K562 (cell line): ENCODE measurements around the gene DARS2. TPM values are rescaled to one million over a fixed set of nuclear protein-coding genes. Genes with fewer than 3 reads are reported as not detected.
A peak's percentile ranks its signal among the peaks of the same experiment; 100 is the strongest.

Source experiments
- CGGBP1 ChIP-seq: fragments of 250-450 bp; sonication (Bioruptor Pico); IDR thresholded peaks from 2 replicates; pipeline ENCODE4 v1.9.0; 2021; ENCODE audit warnings: mild to moderate bottlenecking
- CHD2 ChIP-seq: IDR thresholded peaks from 2 replicates; pipeline ENCODE4 v1.6.1; 2011; ENCODE audit warnings: low read depth, low read length
- DACH1 ChIP-seq: fragments of 450-650 bp; IDR thresholded peaks from 2 replicates; pipeline ENCODE4 v1.6.1; 2018; ENCODE audit not compliant: partially characterized antibody
- FOXJ3 ChIP-seq: sonication (generic); formaldehyde crosslinking; IDR thresholded peaks from 2 replicates; pipeline ENCODE4 v1.4.0; 2020; ENCODE audit warnings: mild to moderate bottlenecking, missing genetic modification reagents
- FOXO4 ChIP-seq: fragments of 450-650 bp; formaldehyde crosslinking; IDR thresholded peaks from 2 replicates; pipeline ENCODE4 v1.4.0; 2020; ENCODE audit warnings: mild to moderate bottlenecking, moderate library complexity
- GTF2E2 ChIP-seq: fragments of 200-800 bp; sonication (Bioruptor generic); IDR thresholded peaks from 2 replicates; pipeline ENCODE4 v1.6.1; 2016; ENCODE audit warnings: missing genetic modification characterization, missing compliant biosample characterization
- HDAC6 ChIP-seq: IDR thresholded peaks from 2 replicates; pipeline ENCODE4 v1.6.1; 2012; ENCODE audit warnings: low read depth, mild to moderate bottlenecking, control low read depth, inconsistent platforms, low read length, moderate library complexity
- KDM5B ChIP-seq: fragments of 200-600 bp; sonication (generic); IDR thresholded peaks from 2 replicates; pipeline ENCODE4 v1.6.1; 2012; ENCODE audit warnings: low read depth, mild to moderate bottlenecking, moderate library complexity, low read length, control low read depth, inconsistent platforms; ENCODE audit not compliant: insufficient replicate concordance
- KLF1 ChIP-seq: fragments of 450-650 bp; IDR thresholded peaks from 2 replicates; pipeline ENCODE4 v1.6.1; 2016; ENCODE audit warnings: missing genetic modification characterization, missing compliant biosample characterization
- MAZ ChIP-seq, 2 experiments: fragments of 450-650 bp in 1 of 2; sonication (generic) in 1 of 2; formaldehyde crosslinking; IDR thresholded peaks in 1 of 2; conservative IDR thresholded peaks in 1 of 2; 2 replicates each; pipeline versions ENCODE4 v1.4.0 to v1.5.0; 2020; ENCODE audit warnings: mild to moderate bottlenecking in 1 of 2, missing genetic modification reagents in 1 of 2
- MITF ChIP-seq: IDR thresholded peaks from 2 replicates; pipeline ENCODE4 v1.6.1; 2014; ENCODE audit warnings: antibody characterized with exemption
- NONO ChIP-seq, 2 experiments: fragments of 200-400 bp in 1 of 2; fragments of 450-650 bp in 1 of 2; formaldehyde crosslinking in 1 of 2; IDR thresholded peaks; 2 replicates each; pipeline ENCODE4 v1.6.1; 2017; ENCODE audit warnings: low read depth in 2 of 2, mild to moderate bottlenecking in 2 of 2, moderate library complexity in 2 of 2, low read length in 1 of 2
- PHB ChIP-seq: fragments of 250-450 bp; sonication (Bioruptor Pico); IDR thresholded peaks from 2 replicates; pipeline ENCODE4 v1.5.0; 2021
- RAD21 ChIP-seq, 2 experiments: fragments of 250-450 bp in 1 of 2; fragments of 450-650 bp in 1 of 2; sonication (Bioruptor Pico) in 1 of 2; formaldehyde crosslinking in 1 of 2; IDR thresholded peaks in 1 of 2; conservative IDR thresholded peaks in 1 of 2; 2 replicates each; pipeline versions ENCODE4 v1.4.0 to v1.8.0; 2020 to 2022; ENCODE audit warnings: mild to moderate bottlenecking in 2 of 2, moderate library complexity in 1 of 2
- SNAPC5 ChIP-seq: fragments of 250-450 bp; sonication (Bioruptor Pico); IDR thresholded peaks from 2 replicates; pipeline ENCODE4 v1.8.0; 2021; ENCODE audit warnings: moderate library complexity, mild to moderate bottlenecking, inconsistent platforms
- SNIP1 ChIP-seq: fragments of 450-650 bp; IDR thresholded peaks from 2 replicates; pipeline ENCODE4 v1.7.1; 2017; ENCODE audit warnings: low read depth, mild to moderate bottlenecking
- THRAP3 ChIP-seq: fragments of 450-650 bp; IDR thresholded peaks from 2 replicates; pipeline ENCODE4 v1.6.1; 2016; ENCODE audit warnings: mild to moderate bottlenecking, inconsistent platforms, borderline replicate concordance
- ZFP30 ChIP-seq: fragments of 250-450 bp; sonication (Bioruptor Pico); IDR thresholded peaks from 2 replicates; pipeline ENCODE4 v1.8.0; 2022; ENCODE audit warnings: moderate library complexity, mild to moderate bottlenecking, inconsistent platforms, borderline replicate concordance
- ZKSCAN3 ChIP-seq: fragments of 250-450 bp; sonication (Bioruptor Pico); IDR thresholded peaks from 2 replicates; pipeline ENCODE4 v1.4.0; 2020
- ZNF512 ChIP-seq: IDR thresholded peaks from 2 replicates; pipeline ENCODE4 v1.6.1; 2016; ENCODE audit warnings: missing genetic modification characterization, missing compliant biosample characterization
- ZNF696 ChIP-seq: fragments of 250-450 bp; sonication (Bioruptor Pico); conservative IDR thresholded peaks from 2 replicates; pipeline ENCODE4 v1.4.0; 2020; ENCODE audit warnings: mild to moderate bottlenecking, moderate library complexity
- ZNF785 ChIP-seq: fragments of 250-450 bp; sonication (Bioruptor Pico); IDR thresholded peaks from 2 replicates; pipeline ENCODE4 v1.4.0; 2020; ENCODE audit warnings: mild to moderate bottlenecking
- polyA plus RNA-seq, 8 experiments: library from polyadenylated mRNA; depleted of rRNA in 4 of 8; stranded (reverse) in 5 of 8; unstranded in 3 of 8; fragments of >200 nt; fragmentation: Nextera tagmentation in 2 of 8; fragmentation: Illumina TruSeq in 1 of 8; extraction: Ambion mirVana in 2 of 8; extraction: Trizol in 1 of 8; gene quantifications; 2 replicates each; pipeline versions ENCODE4 v1.2.1 to v1.2.3, GENCODE V29; 2011 to 2014; ENCODE audit warnings: inconsistent platforms in 1 of 8, missing spikeins in 1 of 8
- total RNA-seq, 7 experiments: library from RNA; depleted of rRNA in 6 of 7; stranded (reverse); fragments of >200 nt in 6 of 7; fragmentation: Illumina TruSeq in 2 of 7; extraction: Trizol in 2 of 7; gene quantifications; 2 replicates each; pipeline versions ENCODE4 v1.2.1 to v1.2.3, GENCODE V29; 2011 to 2021; ENCODE audit warnings: low replicate concordance in 1 of 7
- TF ChIP-seq, protein P1 (sequence below): fragments of 450-650 bp; formaldehyde crosslinking; conservative IDR thresholded peaks from 2 replicates; pipeline ENCODE4 v1.4.0; 2022; ENCODE audit warnings: mild to moderate bottlenecking, missing genetic modification characterization

The DARS2 gene
- total and polyA plus RNA-seq, 9 of the 15 experiments (the other 6 are each of a cell fraction or from before 2014, with no cell fraction given), result 36.4 to 96.7 (median 68.6) TPM

DNA sequence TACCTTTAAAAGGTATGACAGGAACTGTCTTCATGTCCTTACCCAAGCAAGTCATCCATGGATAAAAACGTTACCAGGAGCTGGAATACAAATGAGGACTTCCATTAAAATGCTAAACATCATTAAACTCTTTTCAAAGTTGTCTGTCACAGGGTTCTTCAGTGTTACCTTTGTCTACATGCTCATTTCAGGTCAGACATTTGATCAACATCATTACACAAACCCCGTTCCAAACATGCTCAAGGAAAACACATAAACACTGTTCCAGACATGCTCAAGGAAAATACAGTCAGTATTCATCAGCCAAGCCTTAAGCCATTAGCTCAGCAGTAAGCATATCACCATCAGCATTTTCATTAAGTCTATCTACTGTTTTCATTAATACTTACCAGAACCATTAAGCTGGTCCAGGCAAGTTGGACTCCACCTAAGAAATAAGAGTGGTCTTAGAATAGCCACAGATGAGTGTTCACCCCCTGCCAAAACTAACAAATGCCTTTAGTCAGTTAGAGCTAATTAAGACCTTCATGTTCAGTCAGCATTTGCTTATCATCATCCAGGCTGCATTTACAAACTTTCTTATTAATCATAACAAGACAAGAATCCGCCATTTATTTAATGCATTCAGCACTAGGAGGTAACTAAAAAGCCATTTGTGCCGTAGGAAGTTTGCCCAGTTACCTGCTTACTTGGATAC is 41.1 kb downstream of the DARS2 start (continued):
- TF ChIP-seq DACH1 (peak; percentile 38), GTF2E2 (tag) (no peak), KLF1 (tag) (no peak), FOXJ3 (CRISPR knock-in tag) (no peak), MITF (no peak), ZNF696 (CRISPR knock-in tag) (no peak), PHB (CRISPR knock-in tag) (no peak), CHD2 (no peak), FOXO4 (CRISPR knock-in tag) (no peak), ZKSCAN3 (CRISPR knock-in tag) (no peak), SNIP1 (no peak), KDM5B (peak; percentile 21), CGGBP1 (CRISPR knock-in tag) (no peak), ZFP30 (CRISPR knock-in tag) (no peak), MAZ (CRISPR knock-in tag; conservative IDR thresholded peaks at IDR 0.05 in 1 of 2, IDR thresholded peaks at IDR 0.05 in 1 of 2) (no peak), RAD21 (CRISPR knock-in tag; conservative IDR thresholded peaks at IDR 0.05 in 1 of 2, IDR thresholded peaks at IDR 0.05 in 1 of 2) (no peak), HDAC6 (no peak), SNAPC5 (CRISPR knock-in tag) (no peak), NONO (IDR thresholded peaks at IDR 0.05; ENCODE audit: low read depth in 2 of 2, low read length in 1 of 2) (no peak), ZNF512 (no peak), ZNF785 (CRISPR knock-in tag) (no peak), THRAP3 (no peak)
- TF ChIP-seq, protein P1, sequence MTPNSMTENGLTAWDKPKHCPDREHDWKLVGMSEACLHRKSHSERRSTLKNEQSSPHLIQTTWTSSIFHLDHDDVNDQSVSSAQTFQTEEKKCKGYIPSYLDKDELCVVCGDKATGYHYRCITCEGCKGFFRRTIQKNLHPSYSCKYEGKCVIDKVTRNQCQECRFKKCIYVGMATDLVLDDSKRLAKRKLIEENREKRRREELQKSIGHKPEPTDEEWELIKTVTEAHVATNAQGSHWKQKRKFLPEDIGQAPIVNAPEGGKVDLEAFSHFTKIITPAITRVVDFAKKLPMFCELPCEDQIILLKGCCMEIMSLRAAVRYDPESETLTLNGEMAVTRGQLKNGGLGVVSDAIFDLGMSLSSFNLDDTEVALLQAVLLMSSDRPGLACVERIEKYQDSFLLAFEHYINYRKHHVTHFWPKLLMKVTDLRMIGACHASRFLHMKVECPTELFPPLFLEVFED (CRISPR knock-in tag), result 0 out of 2 replicates have a peak, but pooled peaks have one; percentile 60
